Gastroesophageal sphincter (tissue), 4 donors: Measurements from ENCODE around the gene SHISAL1. TPM values are rescaled to one million over a fixed set of nuclear protein-coding genes. Genes with fewer than 3 reads are reported as not detected.

ENCODE experiments used
- ATAC-seq: fragments of 150-250 bp; one replicate; pipeline ENCODE4 v1.9.1; 2016; ENCODE audit warnings: mild to moderate bottlenecking, moderate library complexity
- H3K27ac ChIP-seq, 4 donors: fragments of 200-600 bp; sonication (generic) in 3 of 4; 1 replicate in 3 of 4; 2 replicates in 1 of 4; pipeline ENCODE4 v1.5.1; 2016 to 2019
- H3K27me3 ChIP-seq: fragments of 200-600 bp; sonication (generic); one replicate; pipeline ENCODE4 v1.5.1; 2019
- H3K36me3 ChIP-seq, 2 donors: fragments of 200-600 bp; sonication (generic); one replicate each; pipeline ENCODE4 v1.5.1; 2019; ENCODE audit warnings: control low read depth in 1 of 2
- H3K4me1 ChIP-seq, 3 donors: fragments of 200-600 bp; sonication (generic); 1 replicate in 2 of 3; 2 replicates in 1 of 3; pipeline ENCODE4 v1.5.1; 2016 to 2019; ENCODE audit warnings: control low read depth in 2 of 3
- H3K4me3 ChIP-seq, 2 donors: fragments of 200-600 bp; sonication (generic); one replicate each; pipeline ENCODE4 v1.5.1; 2019; ENCODE audit warnings: mild to moderate bottlenecking in 1 of 2, moderate library complexity in 1 of 2
- H3K9me3 ChIP-seq, 3 donors: fragments of 200-600 bp; sonication (generic); one replicate each; pipeline ENCODE4 v1.5.1; 2017 to 2019; ENCODE audit warnings: control low read depth in 2 of 3
- EP300 ChIP-seq: sonication (generic); formaldehyde crosslinking; IDR thresholded peaks from one replicate; pipeline ENCODE4 v1.6.1; 2017; ENCODE audit warnings: antibody characterized with exemption, mild to moderate bottlenecking
- POLR2A ChIP-seq, 2 donors: fragments of 450-650 bp; IDR thresholded peaks; one replicate each; pipeline ENCODE4 v1.6.1; 2017; ENCODE audit warnings: antibody characterized with exemption in 2 of 2, mild to moderate bottlenecking in 2 of 2, moderate library complexity in 1 of 2
- POLR2AphosphoS5 ChIP-seq: sonication (generic); formaldehyde crosslinking; IDR thresholded peaks from one replicate; pipeline ENCODE4 v1.6.1; 2017; ENCODE audit warnings: antibody characterized with exemption
- WGBS, 2 donors: methylation state at CpG; one replicate each; pipeline ENCODE4 v1.1.5; 2018; ENCODE audit warnings: low coverage in 1 of 2; 5-methylcytosine and 5-hydroxymethylcytosine counted together
- total RNA-seq, 4 donors: library from RNA; depleted of rRNA; stranded (reverse); fragments of >200 nt; gene quantifications; one replicate each; pipeline ENCODE4 v1.1.0, GENCODE V29; 2016
- TF ChIP-seq, protein P1 (sequence below), 4 experiments: fragments of 200-600 bp in 2 of 4; fragments of 450-650 bp in 2 of 4; sonication (generic) in 1 of 4; IDR thresholded peaks; one replicate each; pipeline ENCODE4 v1.5.1; 2017 to 2019; ENCODE audit warnings: antibody characterized with exemption in 4 of 4, mild to moderate bottlenecking in 2 of 4, moderate library complexity in 2 of 4

Gene SHISAL1
- total RNA-seq, 4 donors from 2014 or later: 4.5 to 23.1 (median 6.2) TPM

GRCh38 chr22:44345872-44346271 is 33.1 kb upstream of the SHISAL1 start:
- no peaks in the 10 kb centered on the region for H3K36me3 ChIP-seq
- peaks cover 8% of the 10 kb centered on the region for H3K27me3 ChIP-seq
- 76 to 88% methylated on average over 3 of the region's 3 CpGs for WGBS, 2 donors
- H3K27ac ChIP-seq: no peak overlapping the region
- H3K9me3 ChIP-seq: no peaks in the 10 kb centered on the region
- TF ChIP-seq EP300 (no peak), POLR2A (IDR thresholded peaks at IDR 0.05) (no peak), POLR2AphosphoS5 (no peak)
- TF ChIP-seq, protein P1, sequence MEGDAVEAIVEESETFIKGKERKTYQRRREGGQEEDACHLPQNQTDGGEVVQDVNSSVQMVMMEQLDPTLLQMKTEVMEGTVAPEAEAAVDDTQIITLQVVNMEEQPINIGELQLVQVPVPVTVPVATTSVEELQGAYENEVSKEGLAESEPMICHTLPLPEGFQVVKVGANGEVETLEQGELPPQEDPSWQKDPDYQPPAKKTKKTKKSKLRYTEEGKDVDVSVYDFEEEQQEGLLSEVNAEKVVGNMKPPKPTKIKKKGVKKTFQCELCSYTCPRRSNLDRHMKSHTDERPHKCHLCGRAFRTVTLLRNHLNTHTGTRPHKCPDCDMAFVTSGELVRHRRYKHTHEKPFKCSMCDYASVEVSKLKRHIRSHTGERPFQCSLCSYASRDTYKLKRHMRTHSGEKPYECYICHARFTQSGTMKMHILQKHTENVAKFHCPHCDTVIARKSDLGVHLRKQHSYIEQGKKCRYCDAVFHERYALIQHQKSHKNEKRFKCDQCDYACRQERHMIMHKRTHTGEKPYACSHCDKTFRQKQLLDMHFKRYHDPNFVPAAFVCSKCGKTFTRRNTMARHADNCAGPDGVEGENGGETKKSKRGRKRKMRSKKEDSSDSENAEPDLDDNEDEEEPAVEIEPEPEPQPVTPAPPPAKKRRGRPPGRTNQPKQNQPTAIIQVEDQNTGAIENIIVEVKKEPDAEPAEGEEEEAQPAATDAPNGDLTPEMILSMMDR (IDR thresholded peaks at IDR 0.05): no peak
- peaks cover 0 to 14% (median 10%) of the 10 kb centered on the region in 3 donors for H3K4me1 ChIP-seq
- no peak for ATAC-seq
- no peak overlapping the region for H3K4me3 ChIP-seq

DNA sequence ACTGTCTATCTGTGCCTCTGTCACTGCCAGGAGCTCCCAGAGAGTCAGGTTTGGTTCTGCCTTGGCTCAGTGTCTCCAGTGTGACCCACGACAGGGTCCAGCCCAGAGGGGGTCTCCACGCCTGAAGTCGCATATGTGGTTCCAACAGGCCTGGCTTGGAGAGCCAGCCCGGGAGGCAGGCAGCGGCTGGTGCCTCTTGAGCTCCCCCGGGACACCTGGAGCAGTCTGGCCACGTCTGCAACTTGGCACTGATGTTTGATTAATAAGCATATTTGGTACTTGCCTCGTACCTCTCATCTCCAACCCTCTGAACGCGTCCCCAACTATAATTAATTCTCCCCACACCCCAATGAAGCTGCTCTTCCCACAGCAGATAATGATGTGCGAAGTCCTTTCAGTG is 31.7 kb upstream of the SHISAL1 start:
- TF ChIP-seq POLR2AphosphoS5 (no peak), POLR2A (IDR thresholded peaks at IDR 0.05) (no peak)
- TF ChIP-seq, protein P1 (IDR thresholded peaks at IDR 0.05): no peak
- Histone ChIP-seq H3K27me3 (peaks cover 5% of the 10 kb centered on the region), H3K9me3 (no peaks in the 10 kb centered on the region), H3K27ac (no peak overlapping the region), H3K4me3 (no peak overlapping the region), H3K4me1 (peaks cover 0 to 14% (median 10%) of the 10 kb centered on the region in 3 donors), H3K36me3 (no peaks in the 10 kb centered on the region)
- WGBS, 2 donors: 75 to 100% methylated on average over 6 to 11 of the region's 11 CpGs
- no peak for ATAC-seq

DNA sequence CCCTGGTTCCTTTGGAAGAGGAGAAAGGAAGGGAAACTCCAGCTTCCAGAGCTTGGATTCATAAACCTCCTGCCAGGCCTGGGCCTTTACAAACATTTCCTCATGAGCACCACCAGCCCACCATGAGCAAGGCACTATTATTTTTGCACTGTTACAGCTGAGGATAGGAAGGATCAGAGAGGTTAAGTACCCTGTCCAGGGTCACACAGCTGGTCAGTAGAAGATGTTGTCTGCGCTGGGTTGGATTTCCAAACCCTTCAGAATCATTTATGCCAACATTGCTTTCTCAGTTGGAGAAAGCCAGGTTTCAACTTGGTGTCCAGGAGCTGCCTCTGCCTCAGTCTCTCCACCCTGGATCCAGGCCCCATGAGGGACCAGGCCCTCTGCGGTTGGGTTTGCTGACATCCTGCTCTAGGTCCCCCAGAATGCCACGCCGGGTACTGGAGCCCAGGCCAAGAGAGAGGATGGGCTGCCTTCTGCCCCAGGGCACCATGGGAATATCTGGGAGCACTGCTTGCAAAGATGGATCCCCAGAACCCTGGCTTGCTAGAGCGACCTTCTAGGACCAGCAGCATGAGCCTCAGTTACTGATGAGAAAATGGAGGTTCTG is 29.7 kb upstream of the SHISAL1 start:
- WGBS, 2 donors: no CpG with 5 or more reads among the region's 5 CpGs
- TF ChIP-seq, protein P1 (IDR thresholded peaks at IDR 0.05): no peak
- TF ChIP-seq POLR2A (IDR thresholded peaks at IDR 0.05): no peak
- TF ChIP-seq POLR2AphosphoS5: no peak
- no peak for TF ChIP-seq EP300
- Histone ChIP-seq H3K27me3 (peaks cover 3% of the 10 kb centered on the region), H3K4me3 (no peak overlapping the region), H3K9me3 (no peaks in the 10 kb centered on the region), H3K36me3 (no peaks in the 10 kb centered on the region), H3K27ac (peak overlapping the region in 3 of 4 donors; percentile 61 to 77 (median 76)), H3K4me1 (peaks cover 0 to 26% (median 10%) of the 10 kb centered on the region in 3 donors)
- ATAC-seq: no peak

DNA sequence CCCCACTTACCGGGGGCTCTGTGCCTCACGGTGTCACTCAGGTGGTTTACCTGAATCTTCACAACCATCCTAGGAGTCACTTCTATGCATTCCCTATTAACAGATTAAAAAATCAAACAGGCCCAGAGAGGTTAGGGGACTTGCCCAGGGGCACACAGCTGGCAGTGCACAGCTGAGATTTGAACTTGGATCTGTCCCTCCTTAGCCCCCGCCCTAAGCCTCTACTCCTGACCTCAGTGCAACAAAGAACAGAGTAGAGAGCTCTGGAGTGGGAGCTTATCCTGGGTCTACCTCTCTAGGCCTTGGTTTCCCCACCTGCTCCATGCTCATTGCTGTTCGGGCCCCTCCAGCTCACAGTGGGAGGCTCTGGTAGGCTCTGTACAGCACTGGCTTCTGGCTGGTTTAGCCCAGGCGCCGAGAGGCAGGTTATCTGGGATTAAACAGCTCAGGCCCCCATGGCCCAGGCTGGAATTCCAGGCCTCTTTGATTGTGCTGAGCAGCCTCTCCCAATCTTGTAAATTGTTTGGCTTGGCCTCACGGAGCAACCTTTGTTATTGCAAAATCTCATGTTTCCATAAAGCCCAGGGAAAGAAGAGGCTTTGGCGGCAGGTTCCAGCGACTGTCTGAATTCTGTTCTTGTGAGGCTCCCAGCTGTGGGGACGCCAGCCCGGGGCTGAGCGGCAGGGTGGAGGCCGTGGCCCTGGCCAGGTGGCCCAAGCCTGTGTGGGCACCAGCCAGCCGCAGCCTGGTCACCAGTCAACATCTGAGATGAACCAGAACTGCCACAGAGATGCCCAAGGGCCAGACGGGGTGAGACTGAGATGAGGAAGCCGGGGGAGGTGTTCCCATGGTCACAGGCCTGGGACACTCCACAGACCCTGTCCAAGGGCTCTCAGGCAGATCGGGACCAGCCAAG is 28.9 kb upstream of the SHISAL1 start:
- H3K4me1 ChIP-seq: peaks cover 0 to 27% (median 10%) of the 10 kb centered on the region in 3 donors
- 73 to 94% methylated on average over 3 of the region's 17 CpGs for WGBS, 2 donors
- no peaks in the 10 kb centered on the region for H3K27me3 ChIP-seq
- H3K36me3 ChIP-seq: no peaks in the 10 kb centered on the region
- TF ChIP-seq POLR2A (IDR thresholded peaks at IDR 0.05): no peak
- TF ChIP-seq, protein P1 (IDR thresholded peaks at IDR 0.05): no peak
- no peak for TF ChIP-seq EP300
- no peak for TF ChIP-seq POLR2AphosphoS5
- peak overlapping the region in 3 of 4 donors; percentile 61 to 77 (median 76) for H3K27ac ChIP-seq
- ATAC-seq: peak; percentile 71
- no peak overlapping the region for H3K4me3 ChIP-seq
- no peaks in the 10 kb centered on the region for H3K9me3 ChIP-seq
